ENCODE measurements around the gene C4orf17. TPM values are rescaled to one million over a fixed set of nuclear protein-coding genes. Genes with fewer than 3 reads are reported as not detected.

The C4orf17 gene
- total and polyA plus RNA-seq, 2 of the 8 experiments (the other 6 are each of a cell fraction or from before 2014, with no cell fraction given): not detected

- Histone ChIP-seq H2BK20ac (ENCODE audit: low read length) (no peak overlapping the region), H2BK5ac (ENCODE audit: low read depth, low read length) (no peak overlapping the region), H3K14ac (ENCODE audit: insufficient read length) (no peak overlapping the region), H4K20me1 (replicated peaks in 1 of 2; ENCODE audit: control insufficient read depth in 1 of 2, insufficient read depth in 2 of 2, low read length in 2 of 2) (no peaks in the 10 kb centered on the region), H3K27ac (ENCODE audit: low read depth, low read length) (no peak overlapping the region), H2BK120ac (replicated peaks; ENCODE audit: low read depth, low read length) (no peak overlapping the region), H3K23ac (ENCODE audit: insufficient read length) (no peak overlapping the region), H4K5ac (ENCODE audit: insufficient read length, low read depth, low read length) (no peak overlapping the region), H4K91ac (replicated peaks; ENCODE audit: insufficient read length, low read length) (no peak overlapping the region), H3K79me2 (ENCODE audit: control insufficient read depth in 1 of 2, insufficient read depth in 2 of 2, low read length in 2 of 2) (no peaks in the 10 kb centered on the region), H2BK15ac (ENCODE audit: low read length) (no peak overlapping the region), H3K36me3 (ENCODE audit: control insufficient read depth in 2 of 4, insufficient read depth in 4 of 4, low read length in 3 of 4) (no peaks in the 10 kb centered on the region), H3K4ac (replicated peaks; ENCODE audit: insufficient read length, low read depth, low read length) (no peak overlapping the region), H3K27me3 (replicated peaks in 1 of 4; ENCODE audit: control insufficient read depth in 3 of 4, extremely low read depth in 1 of 4, insufficient read depth in 3 of 4, low read length in 3 of 4) (no peaks in the 10 kb centered on the region), H2BK12ac (ENCODE audit: low read depth, low read length) (no peak overlapping the region), H3K23me2 (ENCODE audit: low read depth, low read length) (no peaks in the 10 kb centered on the region), H3K9ac (replicated peaks in 1 of 4; ENCODE audit: extremely low read depth in 1 of 4, low read depth in 3 of 4, low read length in 3 of 4) (no peak overlapping the region), H4K8ac (ENCODE audit: extremely low read depth, insufficient read depth, low read length) (no peak overlapping the region), H3K9me3 (ENCODE audit: insufficient read depth in 2 of 2, low read depth in 1 of 2, low read length in 1 of 2) (no peaks in the 10 kb centered on the region), H3K79me1 (ENCODE audit: low read depth, low read length) (no peaks in the 10 kb centered on the region), H3K4me1 (replicated peaks in 1 of 4; ENCODE audit: control insufficient read depth in 3 of 4, insufficient read depth in 4 of 4, low read length in 3 of 4) (no peaks in the 10 kb centered on the region), H3K18ac (ENCODE audit: extremely low read depth, low read length) (no peak overlapping the region), H2AFZ (ENCODE audit: low read length) (no peak overlapping the region), H3K56ac (replicated peaks; ENCODE audit: insufficient read length, low read depth, low read length) (no peak overlapping the region), H3K4me3 (ENCODE audit: extremely low read depth in 1 of 4, insufficient read depth in 2 of 4, low read depth in 3 of 4, low read length in 4 of 4) (no peak overlapping the region), H2AK5ac (ENCODE audit: low read depth, low read length) (no peak overlapping the region), H3K4me2 (ENCODE audit: insufficient read depth in 1 of 2, low read depth in 2 of 2, low read length in 2 of 2) (no peak overlapping the region)
- ChIA-PET CTCF (ENCODE audit: partially characterized antibody) (interaction anchor here (1.2 kb wide), 1 partner anchor 8 kb away, joined by 4 read pairs; no protein-coding TSS in a partner anchor), POLR2A (ENCODE audit: partially characterized antibody) (interaction anchor here (0.6 kb wide), 1 partner anchor 1616 kb away, joined by 3 read pairs; no protein-coding TSS in a partner anchor)
- WGBS, 2 experiments (ENCODE audit: extremely low coverage in 1 of 2, insufficient coverage in 1 of 2, insufficient read length in 1 of 2, insufficient replicate concordance in 2 of 2, low coverage in 1 of 2, low lambda C conversion rate in 2 of 2, missing lambda C conversion rate in 1 of 2): 100% methylated on average over 1 of the region's 1 CpG; no CpG with 5 or more reads in 1 of the 2 experiments
- TF ChIP-seq ATF3 (IDR thresholded peaks at IDR 0.05; ENCODE audit: insufficient read depth, low read depth, low read length) (no peak), TAF7 (optimal IDR thresholded peaks at IDR 0.05; ENCODE audit: borderline replicate concordance, low read depth, low read length) (no peak), EZH2 (IDR thresholded peaks at IDR 0.05; ENCODE audit: low read depth, low read length, severe bottlenecking) (no peak), YY1 (IDR thresholded peaks at IDR 0.05; ENCODE audit: low read depth, low read length) (no peak)
- DNase-seq (ENCODE audit: low read depth in 1 of 2, low spot score in 2 of 2) (no peak), FAIRE-seq (no peak)
Observed at GRCh38 chr4:99507349-99507748, 3.5 kb upstream of the C4orf17 start.

Measured in H1 (cell line).